NT2/D1 (cell line): ENCODE measurements around the gene HOXD8.

Experiments
- SUZ12 ChIP-seq: IDR thresholded peaks from 2 replicates; pipeline ENCODE4 v1.6.1; 2011; ENCODE audit not compliant: insufficient read length, insufficient read depth; ENCODE audit errors: extremely low read depth
- YY1 ChIP-seq: IDR thresholded peaks from 2 replicates; pipeline ENCODE4 v1.6.1; 2011; ENCODE audit not compliant: insufficient read length, insufficient read depth
- ZNF274 ChIP-seq: IDR thresholded peaks from 2 replicates; pipeline ENCODE4 v1.6.1; 2011; ENCODE audit warnings: mild to moderate bottlenecking, low read depth, low read length

- no peak for TF ChIP-seq YY1
- TF ChIP-seq ZNF274 = no peak
- TF ChIP-seq SUZ12 = no peak
Measured at GRCh38 chr2:176158186-176158591, 28.7 kb downstream of the HOXD8 start.
